HepG2 (cell line): Measurements from ENCODE around the gene NHERF2. TPM values are rescaled to one million over a fixed set of nuclear protein-coding genes. Genes with fewer than 3 reads are reported as not detected.

ENCODE experiments used
- AHR ChIP-seq: IDR thresholded peaks from 2 replicates; pipeline ENCODE4 v1.6.1; 2018; ENCODE audit warnings: missing genetic modification reagents, missing compliant biosample characterization
- ATF4 ChIP-seq, 2 experiments: fragments of 450-650 bp in 1 of 2; sonication (generic) in 1 of 2; formaldehyde crosslinking; IDR thresholded peaks; 2 replicates each; pipeline versions ENCODE4 v1.5.0 to v1.8.0; 2020 to 2022; ENCODE audit warnings: mild to moderate bottlenecking in 1 of 2, missing genetic modification reagents in 1 of 2
- BORCS8-MEF2B ChIP-seq: sonication (generic); formaldehyde crosslinking; IDR thresholded peaks from 2 replicates; pipeline ENCODE4 v1.8.0; 2022; ENCODE audit warnings: mild to moderate bottlenecking, missing genetic modification reagents
- CENPBD1 ChIP-seq: sonication (generic); formaldehyde crosslinking; IDR thresholded peaks from 2 replicates; pipeline ENCODE4 v1.8.0; 2022; ENCODE audit warnings: missing genetic modification reagents, low read depth, mild to moderate bottlenecking, borderline replicate concordance
- CENPX ChIP-seq: sonication (generic); formaldehyde crosslinking; IDR thresholded peaks from 2 replicates; pipeline ENCODE4 v1.9.0; 2021; ENCODE audit warnings: mild to moderate bottlenecking, missing genetic modification reagents, moderate library complexity
- ELF1 ChIP-seq: sonication (generic); formaldehyde crosslinking; IDR thresholded peaks from 2 replicates; pipeline ENCODE4 v1.4.0; 2020; ENCODE audit warnings: missing genetic modification reagents
- ELF4 ChIP-seq: sonication (generic); formaldehyde crosslinking; IDR thresholded peaks from 2 replicates; pipeline ENCODE4 v1.5.0; 2020; ENCODE audit warnings: missing genetic modification reagents, mild to moderate bottlenecking, moderate library complexity, borderline replicate concordance
- FOXP1 ChIP-seq, 2 experiments: fragments of 450-650 bp in 1 of 2; IDR thresholded peaks; 2 replicates each; pipeline ENCODE4 v1.6.1; 2017 to 2018; ENCODE audit warnings: antibody characterized with exemption in 1 of 2
- GABPB1 ChIP-seq: IDR thresholded peaks from 2 replicates; pipeline ENCODE4 v1.6.1; 2016; ENCODE audit warnings: mild to moderate bottlenecking, missing genetic modification reagents, moderate library complexity, missing compliant biosample characterization
- HOXA3 ChIP-seq: sonication (generic); formaldehyde crosslinking; IDR thresholded peaks from 2 replicates; pipeline ENCODE4 v1.5.0; 2020; ENCODE audit warnings: missing genetic modification reagents
- HOXA5 ChIP-seq: sonication (generic); formaldehyde crosslinking; IDR thresholded peaks from 2 replicates; pipeline ENCODE4 v1.4.0; 2020; ENCODE audit warnings: missing genetic modification reagents
- MAX ChIP-seq: IDR thresholded peaks from 2 replicates; pipeline ENCODE4 v1.6.1; 2012; ENCODE audit warnings: inconsistent platforms
- PCBP2 ChIP-seq: fragments of 200-400 bp; formaldehyde crosslinking; optimal IDR thresholded peaks from 2 replicates; pipeline ENCODE3; 2018; ENCODE audit warnings: low read length, low read depth; ENCODE audit not compliant: poor library complexity, severe bottlenecking
- POGZ ChIP-seq: sonication (generic); formaldehyde crosslinking; IDR thresholded peaks from 2 replicates; pipeline ENCODE4 v1.4.0; 2020; ENCODE audit warnings: mild to moderate bottlenecking, missing genetic modification reagents
- RBM22 ChIP-seq: fragments of 200-400 bp; formaldehyde crosslinking; optimal IDR thresholded peaks from 2 replicates; pipeline ENCODE3; 2017; ENCODE audit warnings: mild to moderate bottlenecking, low read length, moderate library complexity
- REL ChIP-seq: sonication (generic); formaldehyde crosslinking; conservative IDR thresholded peaks from 2 replicates; pipeline ENCODE4 v1.8.0; 2022; ENCODE audit warnings: mild to moderate bottlenecking, missing genetic modification reagents, moderate library complexity
- SALL1 ChIP-seq: sonication (generic); formaldehyde crosslinking; IDR thresholded peaks from 2 replicates; pipeline ENCODE4 v1.8.0; 2022; ENCODE audit warnings: mild to moderate bottlenecking, missing genetic modification reagents
- TBX3 ChIP-seq: fragments of 450-650 bp; IDR thresholded peaks from 2 replicates; pipeline ENCODE4 v1.6.1; 2017; ENCODE audit warnings: antibody characterized with exemption, mild to moderate bottlenecking, inconsistent platforms, borderline replicate concordance
- THAP11 ChIP-seq: IDR thresholded peaks from 2 replicates; pipeline ENCODE4 v1.6.1; 2016; ENCODE audit warnings: missing biosample characterization, missing genetic modification reagents
- TMF1 ChIP-seq: sonication (generic); formaldehyde crosslinking; IDR thresholded peaks from 2 replicates; pipeline ENCODE4 v1.8.1; 2022; ENCODE audit warnings: low read depth, missing genetic modification reagents
- YEATS2 ChIP-seq: sonication (generic); formaldehyde crosslinking; IDR thresholded peaks from 2 replicates; pipeline ENCODE4 v1.4.0; 2020; ENCODE audit warnings: missing genetic modification reagents, borderline replicate concordance
- ZBTB3 ChIP-seq: sonication (generic); formaldehyde crosslinking; IDR thresholded peaks from 2 replicates; pipeline ENCODE4 v1.4.0; 2020; ENCODE audit warnings: low read depth, mild to moderate bottlenecking, moderate library complexity, missing genetic modification reagents, borderline replicate concordance
- ZFP1 ChIP-seq: IDR thresholded peaks from 2 replicates; pipeline ENCODE4 v1.6.1; 2016
- ZFP36L2 ChIP-seq: sonication (generic); formaldehyde crosslinking; IDR thresholded peaks from 2 replicates; pipeline ENCODE4 v1.4.0; 2020; ENCODE audit warnings: missing genetic modification reagents
- ZFP90 ChIP-seq: sonication (generic); formaldehyde crosslinking; IDR thresholded peaks from 2 replicates; pipeline ENCODE4 v1.8.0; 2022; ENCODE audit warnings: missing genetic modification reagents, mild to moderate bottlenecking, inconsistent platforms, borderline replicate concordance
- ZNF180 ChIP-seq: sonication (generic); formaldehyde crosslinking; IDR thresholded peaks from 2 replicates; pipeline ENCODE4 v1.4.0; 2020; ENCODE audit warnings: low read depth, missing genetic modification reagents, borderline replicate concordance
- ZNF251 ChIP-seq: sonication (generic); formaldehyde crosslinking; IDR thresholded peaks from 2 replicates; pipeline ENCODE4 v1.9.0; 2021; ENCODE audit warnings: mild to moderate bottlenecking, missing genetic modification reagents
- ZNF354B ChIP-seq: sonication (generic); formaldehyde crosslinking; IDR thresholded peaks from 2 replicates; pipeline ENCODE4 v1.8.0; 2022; ENCODE audit warnings: mild to moderate bottlenecking, missing genetic modification reagents
- ZNF432 ChIP-seq: sonication (generic); formaldehyde crosslinking; IDR thresholded peaks from 2 replicates; pipeline ENCODE4 v1.5.0; 2020; ENCODE audit warnings: missing genetic modification reagents, mild to moderate bottlenecking, borderline replicate concordance
- ZNF441 ChIP-seq: sonication (generic); formaldehyde crosslinking; IDR thresholded peaks from 2 replicates; pipeline ENCODE4 v1.7.0; 2021; ENCODE audit warnings: missing genetic modification reagents, borderline replicate concordance
- ZNF670 ChIP-seq: sonication (generic); formaldehyde crosslinking; IDR thresholded peaks from 2 replicates; pipeline ENCODE4 v1.8.0; 2022; ENCODE audit warnings: mild to moderate bottlenecking, missing genetic modification reagents, borderline replicate concordance
- ZNF747 ChIP-seq: sonication (generic); formaldehyde crosslinking; IDR thresholded peaks from 2 replicates; pipeline ENCODE4 v1.8.1; 2023; ENCODE audit warnings: missing genetic modification reagents, mild to moderate bottlenecking, borderline replicate concordance
- ZNF782 ChIP-seq: sonication (generic); formaldehyde crosslinking; IDR thresholded peaks from 2 replicates; pipeline ENCODE4 v1.4.0; 2020; ENCODE audit warnings: missing genetic modification reagents, mild to moderate bottlenecking, borderline replicate concordance
- ZSCAN31 ChIP-seq: sonication (generic); formaldehyde crosslinking; IDR thresholded peaks from 2 replicates; pipeline ENCODE4 v1.5.0; 2020; ENCODE audit warnings: low read depth, mild to moderate bottlenecking, missing genetic modification reagents
- polyA plus RNA-seq, 8 experiments: library from polyadenylated mRNA; depleted of rRNA in 3 of 8; stranded (reverse) in 7 of 8; unstranded in 1 of 8; fragments of >200 nt; fragmentation: Illumina TruSeq in 4 of 8; extraction: Trizol in 4 of 8; gene quantifications; 2 replicates each; pipeline versions ENCODE4 v1.2.1 to v1.2.3, GENCODE V29; 2011 to 2016; ENCODE audit warnings: low read depth in 4 of 8, missing spikeins in 1 of 8, mixed read lengths in 1 of 8; ENCODE audit not compliant: insufficient read depth in 1 of 8
- total RNA-seq, 5 experiments: library from RNA; depleted of rRNA; stranded (reverse); fragments of >200 nt; fragmentation: Illumina TruSeq; extraction: Trizol; gene quantifications; 2 replicates each; pipeline ENCODE4 v1.2.3, GENCODE V29; 2016; ENCODE audit warnings: low read depth in 1 of 5

Gene NHERF2
- total and polyA plus RNA-seq, 2 of the 13 experiments (the other 11 are each of a cell fraction or from before 2014, with no cell fraction given): 23.7 to 39.3 TPM

- TF ChIP-seq ELF1 (CRISPR knock-in tag) (no peak), BORCS8-MEF2B (no peak), ZNF670 (CRISPR knock-in tag) (0 out of 2 replicates have a peak, but pooled peaks have one; percentile 69), CENPX (no peak), YEATS2 (CRISPR knock-in tag) (no peak), ZNF180 (CRISPR knock-in tag) (no peak), MAX (peak; percentile 47; the same call in 1 of the 2 replicates), ZNF441 (CRISPR knock-in tag) (no peak), ZFP36L2 (CRISPR knock-in tag) (no peak), ZNF432 (CRISPR knock-in tag) (no peak), ZFP90 (CRISPR knock-in tag) (no peak), ZNF251 (CRISPR knock-in tag) (no peak), CENPBD1 (CRISPR knock-in tag) (no peak), GABPB1 (CRISPR knock-in tag) (no peak), FOXP1 (IDR thresholded peaks at IDR 0.05) (no peak), FOXP1 (CRISPR knock-in tag; IDR thresholded peaks at IDR 0.05) (no peak), TMF1 (no peak), ATF4 (CRISPR knock-in tag; IDR thresholded peaks at IDR 0.05) (no peak), HOXA3 (no peak), TBX3 (no peak), ZSCAN31 (0 out of 2 replicates have a peak, but pooled peaks have one; percentile 19), AHR (CRISPR knock-in tag) (no peak), ZFP1 (CRISPR knock-in tag) (no peak), SALL1 (CRISPR knock-in tag) (no peak; the same call in 1 of the 2 replicates), RBM22 (no peak), POGZ (CRISPR knock-in tag) (0 out of 2 replicates have a peak, but pooled peaks have one; percentile 7), HOXA5 (no peak), THAP11 (CRISPR knock-in tag) (no peak), ZNF354B (CRISPR knock-in tag) (no peak), ZNF747 (CRISPR knock-in tag) (0 out of 2 replicates have a peak, but pooled peaks have one; percentile 31), PCBP2 (no peak), REL (no peak), ZNF782 (CRISPR knock-in tag) (no peak), ELF4 (CRISPR knock-in tag) (peak; percentile 47; the same call in 1 of the 2 replicates), ZBTB3 (CRISPR knock-in tag) (no peak)
These were observed 10.8 kb upstream of the NHERF2 start (continued) for GRCh38 chr16:2015947-2016208.
